ENCODE measurements around the gene SETBP1.

GRCh38 chr18:45090526-45091140 lies 409.9 kb downstream of the SETBP1 start:
- no peak for TF ChIP-seq CTCF (IDR thresholded peaks at IDR 0.05)
- TF ChIP-seq POLR2A (IDR thresholded peaks at IDR 0.05), result no peak

Measured in stomach (tissue), 4 donors.